GM19023 (cell line): Measurements from ENCODE around the gene SERPINA6.
"Not testable (repeated sequence)": the region's sequence is repeated elsewhere in the genome, so short reads cannot be mapped to it uniquely, and the experiment has no call there.

Source experiments
- ATAC-seq: cut with Tn5 transposase; IDR thresholded peaks from one replicate; pipeline ENCODE4 v1.9.1; 2021; ENCODE audit warnings: mild to moderate bottlenecking, moderate library complexity; ENCODE audit not compliant: unreplicated experiment

The SERPINA6 gene, protein sequence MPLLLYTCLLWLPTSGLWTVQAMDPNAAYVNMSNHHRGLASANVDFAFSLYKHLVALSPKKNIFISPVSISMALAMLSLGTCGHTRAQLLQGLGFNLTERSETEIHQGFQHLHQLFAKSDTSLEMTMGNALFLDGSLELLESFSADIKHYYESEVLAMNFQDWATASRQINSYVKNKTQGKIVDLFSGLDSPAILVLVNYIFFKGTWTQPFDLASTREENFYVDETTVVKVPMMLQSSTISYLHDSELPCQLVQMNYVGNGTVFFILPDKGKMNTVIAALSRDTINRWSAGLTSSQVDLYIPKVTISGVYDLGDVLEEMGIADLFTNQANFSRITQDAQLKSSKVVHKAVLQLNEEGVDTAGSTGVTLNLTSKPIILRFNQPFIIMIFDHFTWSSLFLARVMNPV

DNA sequence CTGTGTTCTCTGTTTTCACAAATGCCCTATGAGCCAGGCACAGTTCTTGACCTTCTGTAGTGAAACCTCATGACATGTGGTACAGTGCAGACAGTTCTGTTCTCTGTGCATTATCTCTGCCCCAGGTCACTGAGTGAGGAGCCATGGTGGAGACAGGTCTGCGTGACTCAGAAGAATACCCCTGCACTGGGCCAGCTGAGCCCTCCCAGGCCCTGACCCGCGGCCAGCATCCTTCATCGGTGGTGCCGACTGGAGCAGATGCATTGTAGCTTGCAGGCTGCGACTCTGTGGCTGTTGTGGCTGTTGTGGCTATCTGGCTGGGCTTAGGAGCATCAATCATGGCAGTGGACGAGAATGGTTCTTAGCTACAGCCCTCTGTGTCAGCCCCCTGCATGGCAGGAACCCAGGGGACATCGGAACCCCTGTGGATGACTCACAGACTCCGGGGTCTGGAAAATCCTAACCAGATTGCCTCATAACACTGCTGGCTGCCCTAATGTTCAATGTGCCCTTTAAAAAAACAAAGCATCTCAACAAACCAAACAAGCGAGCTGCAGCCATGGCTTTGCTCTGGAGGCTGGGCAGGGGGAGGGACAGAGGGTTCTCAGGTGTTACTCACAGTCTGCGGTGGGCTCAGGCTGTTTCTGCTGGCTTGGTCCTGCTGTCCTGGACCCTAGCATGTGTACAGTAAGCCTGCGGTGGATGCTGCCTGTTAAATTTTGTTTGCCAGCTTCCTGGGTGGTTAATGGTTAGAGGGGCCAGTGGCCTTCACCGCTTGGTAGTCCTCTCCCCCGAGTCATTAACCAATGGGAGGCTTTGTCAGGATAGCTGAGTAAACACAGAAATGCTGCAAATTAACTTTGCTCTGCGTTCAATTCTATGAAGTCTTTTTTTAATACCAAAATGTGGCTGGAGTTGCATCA, at the start of gene SERPINA6:
Gene SERPINA6, minus strand, starts transcription at position 689 of the 923 bp plus-strand sequence. CDS start 8,688 bp downstream, outside the sequence.
- no peak for ATAC-seq

DNA sequence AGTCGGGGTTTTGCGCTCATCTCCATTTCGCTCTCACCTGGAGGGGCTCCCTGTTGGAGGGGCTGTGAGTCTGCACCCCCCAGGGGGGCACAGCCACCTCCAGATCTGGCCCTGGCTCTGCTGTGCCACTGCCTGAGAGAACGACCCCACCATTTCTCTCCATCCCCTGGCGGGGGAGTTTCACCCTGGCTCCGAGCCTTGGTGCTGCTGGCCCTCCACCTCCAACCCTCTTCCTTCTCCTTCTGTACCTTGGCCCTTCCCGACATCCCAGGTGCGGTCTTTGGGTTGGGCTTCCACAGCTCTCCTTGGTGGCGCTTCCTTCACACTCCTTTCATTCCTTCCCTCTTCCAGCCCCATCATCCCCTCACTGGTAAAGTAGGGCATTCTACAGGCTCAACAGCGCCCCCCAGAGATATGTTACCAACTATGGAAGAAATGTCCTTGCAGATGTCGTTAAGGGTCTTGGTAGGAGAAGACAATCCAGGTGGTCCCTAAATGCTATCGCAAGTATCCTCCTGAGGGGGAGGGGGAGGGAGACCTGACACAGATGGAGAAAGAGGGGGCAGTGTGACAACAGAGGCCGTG, 49.0 kb upstream of the SERPINA6 start:
- ATAC-seq: no peak

- ATAC-seq: no peak
Observed at GRCh38 chr14:94370524-94370910, 47.4 kb upstream of the SERPINA6 start.

DNA sequence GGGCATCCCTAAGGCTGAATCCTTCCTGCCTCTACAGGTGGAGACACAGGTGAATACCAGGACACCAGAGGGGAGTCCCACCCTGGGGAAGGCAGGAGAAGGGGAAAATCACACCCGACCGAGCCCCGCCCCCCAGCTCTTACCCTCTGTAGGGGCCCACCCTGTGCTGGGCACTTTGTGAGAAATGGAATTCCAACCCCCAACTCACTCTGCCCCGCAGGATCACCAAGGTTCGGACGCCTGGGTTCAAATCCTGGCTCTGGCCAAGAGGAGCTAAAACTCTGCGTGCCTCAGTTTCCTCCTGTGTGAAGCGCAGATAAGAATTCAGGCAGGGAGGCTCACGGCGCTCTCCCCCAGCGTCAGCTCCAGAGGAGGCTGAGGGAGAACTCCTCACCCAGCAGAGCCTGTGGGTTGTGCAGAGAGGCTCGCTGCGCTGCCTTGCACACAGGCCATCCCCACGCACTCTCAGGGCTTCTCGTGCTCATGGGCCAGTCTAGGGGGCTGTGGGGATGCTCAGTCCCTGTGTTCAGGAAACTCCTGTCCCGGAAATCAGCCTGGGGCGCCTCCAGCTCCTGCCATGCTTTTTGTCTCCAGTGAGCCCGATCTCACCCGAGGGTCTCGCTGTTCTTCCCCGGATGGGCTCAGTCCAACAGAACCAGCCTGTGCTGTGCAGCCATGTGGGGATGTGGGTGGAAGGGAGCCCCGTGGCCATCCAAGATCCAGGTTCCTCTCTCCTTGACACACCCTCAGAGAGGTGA, 46.8 kb upstream of the SERPINA6 start:
- not testable (repeated sequence) for ATAC-seq

DNA sequence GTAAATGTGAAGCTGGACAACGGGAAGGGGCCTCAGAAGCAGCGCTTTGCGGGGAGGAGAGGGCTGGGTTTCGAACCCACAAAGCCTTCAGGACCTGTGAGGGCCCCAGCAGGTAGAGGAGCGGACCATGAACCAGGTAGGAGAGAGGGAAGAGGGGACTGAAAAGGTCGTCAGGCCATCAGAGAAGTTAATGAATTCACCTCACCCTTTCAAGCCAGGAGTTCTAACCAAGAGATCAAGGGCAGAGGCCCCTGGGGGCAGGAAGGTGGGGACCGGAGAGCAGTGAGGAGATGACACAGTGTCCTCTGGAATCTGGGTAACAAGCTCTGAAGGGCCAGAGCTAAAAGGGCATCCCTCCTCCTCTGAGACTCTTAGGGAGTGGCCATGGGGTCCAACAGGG, 45.8 kb upstream of the SERPINA6 start:
- no peak for ATAC-seq

DNA sequence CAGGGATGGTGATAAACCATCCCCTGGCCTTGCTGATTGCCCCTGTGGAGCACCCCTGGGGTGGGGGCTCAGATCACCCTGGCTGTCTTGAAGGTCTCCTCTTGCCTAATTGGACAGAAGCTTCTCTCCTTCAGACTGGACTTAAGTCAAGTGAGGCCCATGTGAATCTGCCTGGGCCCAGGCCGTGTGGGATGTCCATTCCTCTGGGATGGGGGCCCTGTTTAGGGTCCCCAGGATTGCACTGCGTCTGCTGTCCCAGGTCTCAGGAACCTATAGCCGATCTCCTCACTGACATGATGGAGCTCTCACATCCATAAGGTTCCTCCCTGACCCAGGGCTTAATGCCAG, 45.1 kb upstream of the SERPINA6 start:
- ATAC-seq: no peak

DNA sequence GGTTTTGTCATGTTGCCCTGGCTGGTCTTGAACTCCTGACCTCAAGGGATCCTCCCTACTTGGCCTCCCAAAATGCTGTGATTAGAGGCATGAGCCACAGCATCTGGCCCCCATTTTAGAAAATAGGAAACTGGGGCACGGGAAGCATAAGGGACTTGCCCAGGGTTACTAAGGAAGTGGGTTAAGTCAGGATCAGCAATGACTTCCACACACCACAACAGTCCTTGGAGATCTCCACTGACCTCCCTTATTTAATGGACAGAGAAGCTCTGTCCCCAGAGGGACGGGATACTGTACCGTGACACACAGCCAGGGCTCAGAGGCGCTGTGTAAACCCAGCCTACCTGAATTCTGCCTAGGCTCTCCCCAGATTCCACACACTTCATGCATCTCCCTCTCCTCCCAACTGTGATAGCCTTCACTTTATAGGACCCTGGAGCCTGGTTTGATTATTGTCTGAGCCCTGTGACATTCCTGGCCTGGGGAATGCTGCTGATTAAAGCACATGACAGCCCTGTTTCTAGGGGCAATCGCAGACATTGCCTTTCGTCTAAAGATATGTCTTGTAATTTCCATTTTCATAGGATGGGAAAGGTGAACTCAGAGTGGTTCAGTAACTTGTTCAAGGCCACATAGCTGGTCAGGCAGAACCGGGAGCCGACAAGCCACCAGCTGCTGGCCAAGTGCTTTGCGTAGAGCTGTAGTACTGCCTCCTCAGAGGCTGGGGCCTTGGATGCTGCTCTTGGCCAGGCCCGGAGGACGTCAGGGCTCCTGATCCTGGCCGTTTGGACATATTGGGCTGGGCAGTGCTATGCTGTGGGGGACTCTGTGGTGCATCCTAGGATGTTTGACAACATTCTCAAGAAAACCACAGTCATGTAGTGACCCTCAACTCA, 44.5 kb upstream of the SERPINA6 start:
- ATAC-seq: no peak

GRCh38 chr14:94366146-94366915, 43.2 kb upstream of the SERPINA6 start, which contains the start of gene SERPINA2:
Gene SERPINA2, minus strand, starts transcription at chr14:94366698.
- ATAC-seq: no peak

- ATAC-seq: no peak
Observed at GRCh38 chr14:94365624-94366023, 42.5 kb upstream of the SERPINA6 start.

DNA sequence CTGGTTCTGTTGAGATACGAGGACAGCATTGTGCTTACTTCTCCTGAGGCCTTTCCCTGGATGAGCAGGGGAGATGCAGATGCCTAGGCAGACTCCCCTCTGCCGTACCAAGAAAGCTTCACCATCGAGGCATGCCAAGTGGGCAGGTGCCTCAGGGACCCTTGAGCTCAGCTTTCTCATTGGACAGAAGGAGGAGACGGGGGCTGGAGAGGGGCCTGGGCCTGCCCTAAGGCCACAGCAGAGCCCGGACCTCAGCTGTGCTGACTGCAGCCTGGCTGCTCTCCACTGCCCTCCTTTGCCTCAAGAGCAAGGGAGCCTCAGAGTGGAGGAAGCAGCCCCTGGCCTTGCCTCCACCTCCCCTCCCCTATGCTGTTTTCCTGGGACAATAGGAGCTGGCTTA, 41.8 kb upstream of the SERPINA6 start:
- ATAC-seq: no peak

GRCh38 chr14:94364037-94364436, 40.9 kb upstream of the SERPINA6 start:
- no peak for ATAC-seq

GRCh38 chr14:94363151-94363624, 40.1 kb upstream of the SERPINA6 start:
- ATAC-seq: no peak

- no peak for ATAC-seq
Observed at GRCh38 chr14:94362614-94363133, 39.5 kb upstream of the SERPINA6 start.

DNA sequence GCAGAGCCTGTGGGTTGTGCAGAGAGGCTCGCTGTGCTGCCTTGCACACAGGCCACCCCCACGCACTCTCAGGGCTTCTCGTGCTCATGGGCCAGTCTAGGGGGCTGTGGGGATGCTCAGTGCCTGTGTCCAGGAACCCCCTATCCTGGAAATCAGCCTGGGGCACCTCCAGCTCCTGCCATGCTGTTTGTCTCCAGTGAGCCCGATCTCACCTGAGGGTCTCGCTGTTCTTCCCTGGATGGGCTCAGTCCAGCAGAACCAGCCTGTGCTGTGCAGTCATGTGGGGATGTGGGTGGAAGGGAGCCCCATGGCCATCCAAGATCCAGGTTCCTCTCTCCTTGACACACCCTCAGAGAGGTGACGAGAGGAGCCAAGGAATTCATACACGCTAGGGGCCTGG, 38.5 kb upstream of the SERPINA6 start:
- no peak for ATAC-seq

DNA sequence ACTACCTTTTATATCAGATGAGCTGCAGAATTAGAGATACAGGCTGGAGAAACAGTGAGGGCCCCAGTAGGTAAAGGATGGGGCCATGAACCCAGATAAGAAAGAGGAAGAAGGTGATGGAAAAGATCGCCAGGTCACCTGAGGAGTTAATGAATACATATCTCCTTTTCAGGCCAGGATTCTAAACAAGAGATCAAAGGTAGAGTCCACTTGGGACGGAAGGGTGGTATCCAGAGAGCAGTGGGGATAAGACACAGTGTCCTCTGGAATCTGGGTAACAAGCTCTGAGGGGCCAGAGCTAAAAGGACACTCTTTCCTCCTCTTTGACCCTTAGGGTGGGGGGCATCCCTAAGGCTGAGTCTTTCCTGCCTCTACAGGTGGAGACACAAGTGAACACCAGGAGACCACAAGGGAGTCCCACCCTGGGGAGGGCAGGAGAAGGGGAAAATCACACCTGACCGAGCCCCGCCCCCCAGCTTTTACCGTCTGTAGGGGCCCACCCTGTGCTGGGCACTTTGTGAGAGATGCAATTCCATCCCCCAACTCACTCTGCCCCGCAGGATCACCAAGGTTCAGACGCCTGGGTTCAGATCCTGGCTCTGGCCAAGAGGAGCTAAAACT, 37.9 kb upstream of the SERPINA6 start:
- ATAC-seq: no peak

DNA sequence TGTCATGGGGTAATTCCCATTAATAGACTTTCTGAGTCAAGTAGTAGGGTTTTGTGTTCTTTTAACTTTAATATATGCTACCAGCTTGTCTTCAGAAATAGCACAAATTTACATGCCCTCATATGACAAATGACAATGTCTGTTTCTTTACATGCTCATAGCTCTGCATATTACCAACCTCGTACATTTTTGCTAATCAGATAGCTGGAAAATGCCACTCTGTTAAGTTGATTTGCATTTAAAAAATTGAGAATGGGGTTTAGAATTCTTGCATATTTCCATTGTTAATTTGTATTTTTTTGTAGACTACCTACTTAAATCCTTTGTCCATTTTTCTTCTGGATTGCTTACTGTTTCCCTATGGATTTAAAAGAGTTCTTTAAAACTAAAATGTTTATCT, 34.0 kb upstream of the SERPINA6 start:
- no peak for ATAC-seq

DNA sequence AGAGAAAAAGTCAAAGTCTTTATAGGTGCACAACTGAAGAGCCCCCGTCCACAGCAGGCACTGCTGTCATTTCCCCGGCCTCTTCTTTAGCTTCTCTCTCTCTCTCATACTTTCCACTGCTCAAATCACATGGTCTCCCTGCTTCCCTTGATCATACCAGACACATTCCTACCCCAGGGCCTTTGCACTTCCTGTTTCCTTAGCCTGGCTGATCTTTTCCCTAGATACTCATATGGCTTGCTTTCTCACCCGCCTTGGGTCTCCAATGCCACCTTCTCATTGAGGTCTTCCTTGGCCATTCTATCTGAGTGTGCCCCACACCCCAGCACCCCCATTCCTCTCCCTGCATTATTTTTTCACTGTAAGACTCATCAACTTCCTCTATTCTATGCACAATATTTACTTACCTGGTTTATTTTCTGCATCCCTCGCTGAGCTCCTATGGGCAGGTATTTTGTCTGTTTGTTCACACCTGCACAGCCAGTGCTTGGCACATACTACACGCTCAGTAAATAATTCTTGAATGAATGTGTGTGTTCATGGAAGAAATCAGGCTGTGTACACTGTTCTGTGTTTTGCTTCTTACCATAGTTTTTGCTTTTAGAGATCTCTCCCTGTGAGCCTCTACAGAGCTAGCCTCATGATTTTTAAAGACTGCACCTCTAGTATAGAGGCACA, 33.4 kb upstream of the SERPINA6 start:
- no peak for ATAC-seq
